GM19025 (cell line): ENCODE data around the gene RASSF7.

Experiments used
- ATAC-seq: cut with Tn5 transposase; IDR thresholded peaks from one replicate; pipeline ENCODE4 v1.9.1; 2021; ENCODE audit warnings: mild to moderate bottlenecking, low read depth, moderate library complexity; ENCODE audit not compliant: unreplicated experiment

The RASSF7 gene

GRCh38 chr11:605286-606129 lies 44.7 kb downstream of the RASSF7 start:
- ATAC-seq, result no peak

- ATAC-seq, result no peak
Measured at GRCh38 chr11:606245-606644, 45.5 kb downstream of the RASSF7 start.

GRCh38 chr11:607020-607780 lies 46.4 kb downstream of the RASSF7 start:
- no peak for ATAC-seq

GRCh38 chr11:607971-608659 lies 47.3 kb downstream of the RASSF7 start:
- no peak for ATAC-seq

GRCh38 chr11:608791-609251 lies 48.1 kb downstream of the RASSF7 start:
- ATAC-seq, result no peak

GRCh38 chr11:609341-609811 lies 48.6 kb downstream of the RASSF7 start:
- ATAC-seq, result no peak

GRCh38 chr11:610146-610801 lies 49.5 kb downstream of the RASSF7 start:
- no peak for ATAC-seq

GRCh38 chr11:611001-611996 lies 50.5 kb downstream of the RASSF7 start:
- ATAC-seq, result no peak

- no peak for ATAC-seq
Measured at GRCh38 chr11:612201-612960, 51.6 kb downstream of the RASSF7 start.

- ATAC-seq, result no peak
Measured at GRCh38 chr11:612961-613300, 52.2 kb downstream of the RASSF7 start.

- no peak for ATAC-seq
Measured at GRCh38 chr11:613369-613968, 52.7 kb downstream of the RASSF7 start.
